Stimulated activated CD4-positive, alpha-beta T cell treated with anti-CD3 and anti-CD28 coated beads, Interleukin-4, amount 100 ng/mL, for 4 hours (primary cell): ENCODE measurements around the gene PPP1R14C.

Experiments used
- DNase-seq, 2 experiments: peaks; one replicate each; pipeline ENCODE4 v3.0.0-alpha.2; 2020

Gene PPP1R14C

DNA sequence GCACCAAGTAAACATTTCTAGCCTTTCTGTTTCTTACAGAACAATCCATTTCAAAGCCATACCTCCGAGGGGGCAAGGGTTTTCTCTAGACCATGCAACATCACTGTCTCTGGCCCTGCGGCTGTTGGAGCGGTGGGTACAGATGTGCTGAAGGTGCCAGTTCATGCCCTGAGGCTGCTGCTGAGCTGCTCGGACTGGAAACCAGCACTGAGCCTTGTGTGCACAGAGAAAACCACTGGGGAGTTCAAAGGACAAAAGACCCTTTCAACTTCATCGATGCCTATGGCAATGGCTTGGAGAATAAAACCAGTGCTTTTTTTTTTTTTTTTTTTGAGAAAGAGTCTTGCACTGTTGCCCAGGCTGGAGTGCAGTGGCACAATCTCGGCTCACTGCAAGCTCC, 132.6 kb downstream of the PPP1R14C start:
- no peak for DNase-seq

DNA sequence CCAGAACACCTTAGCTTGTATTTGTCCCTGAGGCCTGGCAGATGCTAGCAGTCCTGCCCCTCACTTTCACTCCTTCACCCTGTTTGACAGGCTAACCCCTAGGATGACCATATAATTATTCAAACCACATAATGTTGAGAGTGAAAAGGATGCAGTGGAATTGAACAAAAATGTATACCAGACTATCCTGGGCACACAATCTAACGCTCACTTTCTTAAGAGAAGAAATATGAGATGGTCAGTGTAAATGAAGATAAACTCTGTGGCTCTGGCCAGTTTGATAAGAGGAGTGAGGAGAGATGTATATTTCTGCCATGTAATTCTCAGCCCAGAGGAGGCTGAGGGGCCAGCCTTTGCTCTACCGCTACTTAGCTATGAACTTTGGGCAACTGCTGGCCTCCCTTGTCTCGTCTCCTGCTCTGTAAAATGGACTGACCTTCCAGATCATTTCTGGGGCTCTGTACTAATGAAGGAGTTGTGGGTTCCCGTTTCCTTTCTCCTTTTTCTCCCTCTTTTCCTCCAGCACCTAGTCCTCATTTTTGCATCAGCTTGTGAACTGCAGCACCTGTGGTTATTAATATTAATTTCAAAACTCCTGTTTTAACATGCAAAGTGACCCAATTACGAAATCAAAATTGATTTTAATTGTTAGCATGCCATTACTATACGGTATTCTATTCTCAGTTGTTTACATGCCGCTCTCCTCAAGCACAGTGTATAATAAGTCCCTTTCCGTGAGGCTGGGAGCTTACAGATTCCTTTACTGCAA, 133.5 kb downstream of the PPP1R14C start:
- no peak for DNase-seq

DNA sequence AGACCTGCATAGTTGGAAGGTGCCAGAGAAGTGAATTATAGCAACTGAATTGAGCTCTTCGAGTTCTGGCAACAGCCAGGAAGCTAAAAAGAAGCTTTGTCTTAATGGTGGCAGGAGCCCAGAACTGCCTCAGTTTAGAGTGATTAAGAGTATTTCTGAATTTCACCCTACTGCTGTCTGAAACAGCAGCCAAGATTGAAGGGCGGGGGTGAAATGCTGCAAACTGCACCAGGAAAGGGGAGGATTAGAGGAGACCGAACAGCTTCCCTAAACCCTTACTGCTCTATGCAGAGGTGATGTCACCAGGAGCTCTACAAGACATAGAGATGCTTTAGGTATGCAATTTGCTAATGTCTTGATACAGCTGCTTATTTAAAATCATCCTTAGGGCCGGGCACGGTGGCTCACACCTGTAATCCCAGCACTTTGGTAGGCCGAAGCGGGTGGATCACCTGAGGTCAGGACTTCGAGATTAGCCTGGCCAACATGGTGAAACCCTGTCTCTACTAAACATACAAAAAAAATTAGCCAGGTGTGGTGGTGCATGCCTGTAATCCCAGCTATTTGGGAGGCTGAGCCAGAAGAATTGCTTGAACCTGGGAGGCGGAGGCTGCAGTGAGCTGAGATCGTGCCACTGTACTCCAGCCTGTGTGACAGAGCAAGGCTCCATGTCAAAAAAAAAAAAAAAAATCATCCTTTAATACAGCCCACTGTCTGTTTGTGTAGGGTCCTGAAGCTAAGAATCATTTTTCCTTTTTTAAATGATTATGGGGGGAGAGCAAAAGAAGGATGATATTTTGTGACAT, 134.3 kb downstream of the PPP1R14C start:
- DNase-seq: no peak

DNA sequence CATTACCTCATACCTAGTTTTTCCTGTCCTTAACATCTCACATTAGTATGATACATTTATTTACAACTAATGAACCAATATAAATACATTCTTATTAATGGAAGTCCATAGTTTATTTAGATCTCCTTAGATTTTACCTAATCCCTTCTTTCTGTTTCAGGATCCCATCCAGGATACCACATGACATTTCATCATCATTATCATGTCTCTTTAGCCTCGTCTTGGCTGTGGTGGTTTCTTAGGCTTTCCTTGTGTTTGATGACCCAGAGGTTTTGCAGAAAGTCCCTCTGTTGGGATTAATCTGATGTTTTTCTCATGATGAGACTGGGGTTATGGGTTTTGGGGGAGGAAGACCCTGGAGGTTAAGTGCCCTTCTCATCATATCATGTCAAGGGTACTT, 136.7 kb downstream of the PPP1R14C start:
- no peak for DNase-seq

DNA sequence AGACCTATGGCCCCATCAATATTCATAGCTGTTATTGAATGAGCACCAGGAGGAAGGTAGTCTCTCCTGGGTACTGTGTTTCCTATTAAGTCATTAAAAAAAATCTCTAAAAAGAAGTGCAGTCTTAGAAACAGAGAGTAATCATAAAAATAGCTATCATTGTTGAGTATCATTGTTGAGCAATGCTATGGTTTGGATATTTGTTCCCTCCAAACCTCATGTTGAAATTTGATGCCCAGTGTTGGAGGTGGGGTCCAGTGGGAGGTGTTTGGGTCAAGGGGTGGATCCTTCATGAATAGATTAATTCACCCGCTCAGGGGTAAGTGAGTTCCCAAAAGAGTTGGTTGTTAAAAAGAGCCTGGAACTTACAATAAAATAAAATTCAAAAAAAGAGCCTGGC, 137.9 kb downstream of the PPP1R14C start:
- DNase-seq: no peak

DNA sequence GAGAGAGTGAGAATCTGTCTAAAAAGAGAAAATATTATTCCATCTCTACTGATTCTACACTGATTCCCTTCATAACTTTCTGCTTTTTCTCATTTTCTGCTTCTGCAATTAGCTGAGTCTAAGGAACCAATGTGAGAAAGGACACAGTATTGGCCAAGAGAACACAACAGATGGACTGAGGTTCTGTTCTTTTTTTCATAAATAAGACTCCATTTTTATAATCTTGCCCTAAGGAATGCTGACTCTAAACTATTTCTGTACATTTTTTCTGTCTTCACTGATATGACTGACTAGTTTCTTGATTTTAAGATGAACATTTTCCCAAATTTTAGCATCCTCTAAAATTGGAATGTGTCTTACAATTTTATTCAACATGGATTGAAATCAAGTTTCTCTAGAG, 138.9 kb downstream of the PPP1R14C start:
- no peak for DNase-seq

DNA sequence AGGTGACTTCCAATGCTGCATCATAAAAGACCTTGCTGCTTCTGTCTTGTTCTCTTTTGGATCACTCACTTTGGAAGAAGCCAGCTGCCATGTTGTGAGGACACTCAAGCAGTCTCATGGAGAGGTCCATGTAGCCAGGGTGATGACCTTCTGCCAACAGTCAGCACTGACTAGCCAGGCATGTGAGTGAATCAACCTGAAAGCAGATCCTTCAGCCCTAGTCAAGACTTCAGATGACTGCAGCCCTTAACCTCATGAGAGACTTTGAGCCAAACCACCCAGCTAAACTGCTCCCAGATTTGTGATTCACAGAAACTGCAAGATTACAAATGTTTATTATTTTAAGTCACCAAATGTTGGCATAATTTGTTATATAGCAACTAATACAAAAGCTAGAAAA, 140.0 kb downstream of the PPP1R14C start:
- DNase-seq: no peak

DNA sequence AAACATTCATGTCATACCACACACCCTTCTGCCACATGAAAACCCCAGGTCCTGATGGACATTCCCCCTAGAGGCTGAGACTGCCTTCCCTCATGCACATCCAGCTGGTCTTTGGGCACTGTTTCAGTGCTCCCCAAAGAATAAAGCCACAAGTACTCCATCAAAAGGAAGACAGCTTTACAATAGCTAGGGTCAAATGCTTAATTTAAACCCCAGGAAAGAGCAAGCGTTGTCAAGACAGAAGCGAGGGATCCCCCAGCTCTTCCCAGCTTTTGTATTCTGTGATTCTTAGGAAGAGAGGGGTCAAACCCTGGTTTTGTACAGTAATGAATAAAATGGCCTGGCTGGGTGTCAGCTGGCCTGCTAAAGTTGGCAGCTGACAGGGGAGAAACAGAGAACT, 143.6 kb downstream of the PPP1R14C start:
- DNase-seq: no peak

DNA sequence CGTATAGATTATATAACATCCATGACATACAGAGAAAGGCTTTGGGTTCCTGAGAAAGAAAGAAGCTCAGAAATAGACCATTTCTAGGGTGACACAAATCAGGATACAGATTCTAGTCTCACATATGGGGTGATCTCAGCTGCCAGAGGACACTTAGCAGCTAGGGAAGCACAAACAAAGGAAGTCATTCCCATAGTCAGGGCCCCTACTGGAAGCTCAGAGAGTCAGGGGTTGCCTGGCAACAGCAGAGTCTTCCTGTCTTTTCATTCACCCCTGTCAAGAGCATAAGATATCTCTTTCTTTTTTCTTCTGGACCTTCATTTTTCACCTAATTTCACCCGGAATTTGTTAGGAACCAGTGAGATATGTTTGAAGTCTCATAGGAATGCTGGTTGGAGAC, 144.1 kb downstream of the PPP1R14C start:
- DNase-seq: no peak

DNA sequence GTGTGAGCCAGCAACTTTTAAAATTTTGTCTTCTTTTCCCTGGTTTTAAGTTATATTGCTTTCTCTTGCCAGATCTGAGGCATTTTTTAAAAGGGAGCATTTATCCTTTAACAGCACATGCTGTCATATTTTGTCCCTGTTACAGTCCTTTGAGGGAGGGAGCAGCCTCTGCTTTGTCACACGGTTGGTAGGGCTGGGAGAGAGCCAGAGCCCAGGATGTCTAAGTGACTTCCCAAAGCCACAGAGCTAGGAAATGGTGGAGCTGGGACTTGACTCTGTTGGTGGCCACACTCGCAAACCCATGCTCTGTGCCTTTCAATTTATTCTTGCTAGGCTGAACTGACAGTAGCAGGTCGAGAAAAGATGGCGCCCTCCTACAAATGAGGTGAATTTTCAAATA, 145.6 kb downstream of the PPP1R14C start:
- no peak for DNase-seq

DNA sequence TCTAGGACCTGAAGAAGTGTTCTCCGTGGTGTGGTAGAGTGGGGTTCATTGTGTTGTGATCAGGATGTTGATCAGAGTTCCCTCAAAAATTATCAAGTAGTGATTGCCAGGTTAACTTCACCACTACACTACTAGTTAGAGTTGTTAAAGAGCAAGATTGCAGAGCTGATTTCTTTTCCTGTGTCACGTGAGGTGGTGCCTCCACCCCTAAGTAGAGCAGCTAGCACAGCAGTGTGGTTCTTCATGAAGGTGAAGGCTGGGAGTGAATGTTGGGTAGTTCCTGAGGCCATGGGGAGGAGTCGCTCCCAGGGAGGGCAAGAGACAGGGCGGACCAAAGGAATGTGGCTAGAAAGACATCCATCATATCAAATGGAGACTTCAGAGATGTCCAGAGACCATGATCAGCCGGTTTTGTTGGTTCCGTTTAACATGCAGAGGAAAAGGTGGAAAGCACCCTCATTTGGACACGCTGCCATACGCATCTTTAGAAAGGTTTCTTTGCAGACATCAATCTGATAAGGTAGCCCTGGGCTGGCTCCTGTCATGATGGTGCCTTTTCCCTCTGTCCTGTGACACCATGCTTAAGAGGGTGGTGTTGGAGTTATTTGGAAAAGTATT, 146.7 kb downstream of the PPP1R14C start:
- DNase-seq: no peak

DNA sequence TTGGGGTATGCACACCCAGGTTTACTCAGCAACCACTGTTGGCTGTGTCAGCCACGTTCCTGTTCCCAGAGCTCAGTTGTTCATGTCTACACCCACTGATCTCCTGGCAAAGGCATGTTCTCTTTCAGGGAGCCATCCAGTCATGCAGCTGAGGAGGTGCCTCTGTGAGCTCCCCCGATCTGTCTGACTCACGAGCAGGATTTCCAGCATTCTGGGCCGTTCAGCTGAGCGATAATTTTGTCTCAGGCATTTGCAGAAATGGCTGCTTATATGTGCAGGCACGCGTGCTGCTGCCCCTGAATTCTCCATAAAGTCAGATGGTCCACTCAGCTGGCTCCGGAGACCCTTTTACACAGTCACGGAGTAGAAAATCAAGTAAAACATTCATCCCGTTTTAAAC, 147.6 kb downstream of the PPP1R14C start:
- no peak for DNase-seq

DNA sequence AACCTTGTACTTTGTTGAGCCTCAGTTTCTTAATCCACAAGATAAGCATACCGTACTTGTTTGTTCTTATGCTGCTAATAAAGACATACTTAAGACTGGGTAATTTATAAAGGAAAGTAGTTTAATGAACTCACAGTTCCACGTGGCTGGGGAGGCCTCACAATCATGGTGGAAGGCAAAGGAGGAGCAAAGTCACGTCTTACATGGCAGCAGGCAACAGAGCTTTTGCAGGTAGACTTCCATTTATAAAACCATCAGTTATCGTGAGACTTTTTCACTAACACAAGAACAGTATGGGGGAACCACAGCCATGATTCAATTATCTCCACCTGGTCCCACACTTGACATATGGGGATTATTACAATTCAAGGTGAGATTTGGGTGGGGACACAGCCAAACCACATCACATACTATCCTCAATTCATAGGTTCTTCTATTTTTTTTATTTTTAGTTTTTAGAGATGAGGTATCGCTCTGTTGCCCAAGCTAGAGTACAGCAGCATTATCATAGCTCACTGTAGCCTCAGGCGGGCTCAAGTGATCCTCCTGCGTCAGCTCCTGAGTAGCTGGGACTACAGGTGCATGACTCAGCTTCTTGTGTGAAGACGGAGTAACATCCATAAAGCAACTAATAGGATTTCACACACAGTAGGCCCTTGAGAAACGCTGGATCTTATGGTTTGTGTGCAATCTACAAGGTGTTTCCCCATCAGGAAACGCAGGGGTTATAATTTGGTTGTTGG, 149.3 kb downstream of the PPP1R14C start:
- DNase-seq: no peak

DNA sequence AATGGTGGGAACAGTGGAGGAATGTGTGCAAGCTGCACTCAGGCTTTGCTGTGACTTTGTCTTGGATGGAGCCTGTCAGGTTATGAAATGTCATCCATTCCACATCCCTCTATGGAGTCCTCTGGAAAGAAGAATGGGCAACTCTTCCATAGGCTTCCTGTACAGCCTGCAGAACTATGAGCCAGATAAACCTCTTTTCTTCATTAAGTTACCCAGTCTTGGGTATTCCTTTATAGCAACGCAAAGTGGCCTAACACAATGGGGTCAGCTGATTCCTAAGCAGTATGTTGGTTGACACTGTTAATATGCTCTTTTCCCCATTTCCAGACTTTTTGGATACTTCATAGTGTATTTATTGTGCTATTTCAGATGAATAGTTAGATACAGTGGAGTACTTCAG, 150.2 kb downstream of the PPP1R14C start:
- DNase-seq: no peak

DNA sequence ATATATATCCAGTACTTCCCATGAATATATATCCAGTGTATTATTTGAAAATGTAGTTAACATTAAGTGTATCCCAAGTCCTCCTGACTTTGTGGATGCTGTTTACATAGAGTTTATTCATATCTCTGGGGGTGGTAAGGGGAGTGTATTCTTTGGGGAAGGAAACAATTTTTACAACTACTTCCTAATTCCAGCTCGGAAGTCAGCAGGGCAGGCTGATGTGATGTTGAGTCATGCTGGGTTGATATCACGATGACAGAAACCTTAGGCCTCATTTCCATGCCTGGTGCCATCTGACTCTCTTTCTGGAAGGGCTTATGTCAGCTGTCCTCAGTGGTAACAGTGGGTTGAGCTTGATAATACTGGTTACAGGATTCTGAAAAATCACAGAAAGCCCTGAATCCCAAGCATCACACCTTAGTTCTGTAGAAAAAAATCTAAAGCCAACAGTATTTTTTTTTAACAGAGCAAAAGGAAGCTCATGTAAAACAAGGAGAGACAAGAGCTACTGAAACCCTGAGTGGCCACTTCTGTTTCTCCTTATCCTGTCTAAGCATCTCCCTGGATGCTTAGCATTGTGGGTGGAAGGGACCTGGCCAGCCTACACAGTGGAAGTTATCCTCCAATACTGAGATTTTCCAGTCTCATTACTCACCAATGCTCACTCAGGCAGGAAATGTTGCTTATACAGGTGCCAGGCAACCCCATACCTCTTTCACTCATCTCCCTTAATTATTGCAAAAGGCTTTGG, 150.8 kb downstream of the PPP1R14C start:
- no peak for DNase-seq

DNA sequence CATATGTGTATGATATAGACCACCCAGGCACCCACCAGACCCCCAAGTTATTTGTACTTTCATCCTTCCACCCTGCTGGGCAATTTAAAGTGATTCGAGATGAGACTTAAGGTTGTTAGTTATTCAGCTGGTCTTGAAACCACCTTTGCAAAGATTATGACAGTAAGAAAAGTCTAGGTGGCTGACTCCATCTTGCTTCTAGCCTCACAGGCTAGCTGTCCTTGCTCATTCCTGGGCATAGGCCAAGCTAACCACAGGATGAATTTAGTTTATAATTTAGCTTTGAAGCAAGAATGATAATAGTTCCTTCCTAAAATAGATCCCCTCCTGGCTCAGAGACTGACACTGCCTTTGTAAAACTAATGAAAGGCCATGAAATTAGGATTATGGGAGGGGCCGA, 154.0 kb downstream of the PPP1R14C start:
- no peak for DNase-seq

DNA sequence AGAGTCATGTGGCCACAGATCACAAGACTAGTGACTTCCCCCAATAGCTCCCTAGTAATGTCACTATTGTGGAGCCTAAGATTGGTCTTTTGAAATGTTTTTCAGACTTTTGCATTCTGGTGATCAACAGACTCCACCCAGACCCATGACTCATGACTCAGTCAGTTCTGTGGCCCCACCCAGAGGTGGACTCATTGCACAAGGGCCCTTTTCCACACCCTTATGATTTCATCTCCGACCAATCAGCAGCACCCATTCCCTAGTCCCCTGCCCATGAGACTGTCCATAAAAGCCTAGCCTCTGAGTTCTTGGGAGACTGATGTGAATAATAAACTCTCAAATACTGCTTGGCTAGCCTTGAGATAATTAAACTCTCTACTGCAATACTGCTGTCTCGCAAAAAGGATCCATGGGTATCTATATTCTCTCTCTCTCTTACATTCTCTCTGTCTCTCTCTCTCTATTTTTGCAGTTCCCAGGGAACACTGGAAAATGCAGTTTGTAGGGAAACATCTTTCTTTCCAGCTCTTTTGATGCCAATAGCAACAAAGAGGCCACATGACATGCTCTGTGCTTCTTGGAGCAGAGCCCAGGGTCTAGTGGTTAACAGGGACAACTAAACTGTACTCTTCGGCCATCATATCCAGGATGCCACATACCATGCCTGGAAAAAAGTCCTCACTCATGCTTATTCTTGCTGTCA, 154.6 kb downstream of the PPP1R14C start:
- DNase-seq: no peak

DNA sequence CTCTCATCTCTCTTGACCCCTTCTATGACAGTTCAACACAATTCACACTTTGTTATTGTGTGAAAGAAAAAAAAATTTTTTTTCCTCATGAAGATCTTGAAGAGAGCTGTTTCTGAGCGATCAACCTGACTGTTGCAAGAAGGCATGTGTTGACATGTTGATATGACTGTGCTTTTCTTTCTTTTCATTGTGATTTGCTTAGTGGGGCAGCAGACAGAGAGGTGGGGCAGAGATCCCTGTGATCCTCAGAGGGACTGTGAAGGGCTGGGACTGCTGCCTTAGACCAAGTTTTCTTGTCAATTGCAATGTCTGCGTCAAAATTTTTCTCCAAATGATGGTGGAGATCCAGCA, 155.2 kb downstream of the PPP1R14C start:
- no peak for DNase-seq

DNA sequence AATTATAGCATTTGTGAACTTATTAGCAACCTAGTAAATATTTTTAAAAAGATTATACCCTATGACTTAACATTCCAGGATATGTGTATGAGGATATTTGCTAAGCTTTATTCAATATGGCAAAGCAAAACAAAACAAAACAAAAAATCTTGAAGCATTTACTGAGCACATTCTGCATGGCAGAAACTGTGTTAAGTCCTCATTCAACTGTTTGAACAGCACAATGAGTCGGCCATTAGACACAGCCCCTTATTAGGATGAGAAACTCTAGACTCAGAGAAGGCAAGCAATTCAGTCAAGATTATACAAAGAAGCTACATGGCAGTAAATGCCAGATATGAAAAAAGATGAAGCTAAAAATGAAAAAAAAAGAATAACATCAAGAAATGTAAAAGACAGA, 155.8 kb downstream of the PPP1R14C start:
- DNase-seq: no peak
